ENCODE measurements around the gene SPART.
A peak's percentile ranks its signal among the peaks of the same experiment; 100 is the strongest.

Gene SPART

GRCh38 chr13:36347531-36348210 is 1.5 kb upstream of the SPART start:
- H3K27me3 ChIP-seq (ENCODE audit: control insufficient read depth, insufficient read depth, low read length), result no peaks in the 10 kb centered on the region
- H2AFZ ChIP-seq, result no peak overlapping the region
- peaks cover 10% of the 10 kb centered on the region for H3K79me2 ChIP-seq
- no peaks in the 10 kb centered on the region for H3K36me3 ChIP-seq (ENCODE audit: control insufficient read depth, insufficient read depth, low read length)
- H3K27ac ChIP-seq, result no peak overlapping the region
- H3K4me2 ChIP-seq (ENCODE audit: low read length), result no peak overlapping the region
- H3K9ac ChIP-seq, result no peak overlapping the region
- H3K4me3 ChIP-seq (ENCODE audit: low read depth, low read length), result no peak overlapping the region
- no peak for TF ChIP-seq CTCF (IDR thresholded peaks at IDR 0.05)
- H3K9me3 ChIP-seq (ENCODE audit: control insufficient read depth, low read length), result no peaks in the 10 kb centered on the region
- no peaks in the 10 kb centered on the region for H3K4me1 ChIP-seq

- H3K4me1 ChIP-seq, result no peaks in the 10 kb centered on the region
- peak overlapping the region; percentile 59 for H2AFZ ChIP-seq
- H3K27me3 ChIP-seq (ENCODE audit: control insufficient read depth, insufficient read depth, low read length), result no peaks in the 10 kb centered on the region
- H3K36me3 ChIP-seq (ENCODE audit: control insufficient read depth, insufficient read depth, low read length), result no peaks in the 10 kb centered on the region
- H3K9me3 ChIP-seq (ENCODE audit: control insufficient read depth, low read length), result no peaks in the 10 kb centered on the region
- peak overlapping the region; percentile 73 for H3K4me3 ChIP-seq (ENCODE audit: low read depth, low read length)
- peak overlapping the region; percentile 42 for H3K9ac ChIP-seq
- H3K79me2 ChIP-seq, result peaks cover 14% of the 10 kb centered on the region
- peak overlapping the region; percentile 99 for H3K4me2 ChIP-seq (ENCODE audit: low read length)
- peak overlapping the region; percentile 97 for H3K27ac ChIP-seq
- no peak for TF ChIP-seq CTCF (IDR thresholded peaks at IDR 0.05)
These were observed 564 bp downstream of the SPART start for GRCh38 chr13:36345438-36346221.

- Histone ChIP-seq H3K4me2 (ENCODE audit: low read length) (peak overlapping the region; percentile 99), H3K36me3 (ENCODE audit: control insufficient read depth, insufficient read depth, low read length) (no peaks in the 10 kb centered on the region), H3K79me2 (peaks cover 15% of the 10 kb centered on the region), H3K27me3 (ENCODE audit: control insufficient read depth, insufficient read depth, low read length) (no peaks in the 10 kb centered on the region), H3K4me1 (no peaks in the 10 kb centered on the region), H2AFZ (peak overlapping the region; percentile 59), H3K9me3 (ENCODE audit: control insufficient read depth, low read length) (no peaks in the 10 kb centered on the region), H3K9ac (no peak overlapping the region), H3K27ac (peak overlapping the region; percentile 97), H3K4me3 (ENCODE audit: low read depth, low read length) (peak overlapping the region; percentile 73)
- no peak for TF ChIP-seq CTCF (IDR thresholded peaks at IDR 0.05)
These were observed 1.2 kb downstream of the SPART start for GRCh38 chr13:36344886-36345437.

- no peaks in the 10 kb centered on the region for H3K4me1 ChIP-seq
- TF ChIP-seq CTCF (IDR thresholded peaks at IDR 0.05), result no peak
- H3K9ac ChIP-seq, result no peak overlapping the region
- H2AFZ ChIP-seq, result no peak overlapping the region
- H3K4me3 ChIP-seq (ENCODE audit: low read depth, low read length), result no peak overlapping the region
- H3K9me3 ChIP-seq (ENCODE audit: control insufficient read depth, low read length), result no peaks in the 10 kb centered on the region
- no peak overlapping the region for H3K27ac ChIP-seq
- H3K27me3 ChIP-seq (ENCODE audit: control insufficient read depth, insufficient read depth, low read length), result no peaks in the 10 kb centered on the region
- H3K79me2 ChIP-seq, result peaks cover 20% of the 10 kb centered on the region
- no peaks in the 10 kb centered on the region for H3K36me3 ChIP-seq (ENCODE audit: control insufficient read depth, insufficient read depth, low read length)
- no peak overlapping the region for H3K4me2 ChIP-seq (ENCODE audit: low read length)
These were observed 2.0 kb downstream of the SPART start for GRCh38 chr13:36344173-36344572.
